NCI-H345 treated with DMSO at 0.1 percent for 48 hours (cell line): Measurements from ENCODE around the gene TNFRSF1A.
"Not testable (repeated sequence)": the region's sequence is repeated elsewhere in the genome, so short reads cannot be mapped to it uniquely, and the experiment has no call there.

ENCODE experiments used
- DNase-seq: peaks from one replicate; lab custom pipeline; 2025; ENCODE audit not compliant: unreplicated experiment; lab: John Stamatoyannopoulos, UW

TNFRSF1A gene

GRCh38 chr12:6338536-6338935 is 3.3 kb downstream of the TNFRSF1A start:
- DNase-seq = not testable (repeated sequence)

DNA sequence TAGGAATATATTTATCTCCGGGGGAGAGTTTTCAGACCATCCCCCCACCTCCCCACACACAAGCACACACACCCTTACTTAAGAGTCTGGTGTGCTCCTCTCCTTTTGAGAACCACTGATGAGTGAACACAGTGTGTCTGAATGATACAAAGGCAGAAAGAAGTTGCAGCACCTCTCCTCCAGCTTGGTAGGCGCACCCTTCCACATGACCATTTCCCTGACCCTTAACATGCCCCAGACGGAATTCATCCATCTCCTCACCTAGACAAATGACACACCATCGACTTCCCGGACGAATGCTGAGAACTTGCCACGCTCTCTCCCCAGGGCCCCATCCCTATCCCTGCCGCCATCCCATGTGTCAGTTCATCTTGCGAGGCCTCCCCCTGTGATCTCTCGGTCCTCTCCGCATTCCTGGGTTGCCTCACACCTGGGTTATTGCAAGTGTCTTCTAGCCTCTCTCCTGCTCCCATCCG is 3.9 kb downstream of the TNFRSF1A start:
- DNase-seq = no peak

DNA sequence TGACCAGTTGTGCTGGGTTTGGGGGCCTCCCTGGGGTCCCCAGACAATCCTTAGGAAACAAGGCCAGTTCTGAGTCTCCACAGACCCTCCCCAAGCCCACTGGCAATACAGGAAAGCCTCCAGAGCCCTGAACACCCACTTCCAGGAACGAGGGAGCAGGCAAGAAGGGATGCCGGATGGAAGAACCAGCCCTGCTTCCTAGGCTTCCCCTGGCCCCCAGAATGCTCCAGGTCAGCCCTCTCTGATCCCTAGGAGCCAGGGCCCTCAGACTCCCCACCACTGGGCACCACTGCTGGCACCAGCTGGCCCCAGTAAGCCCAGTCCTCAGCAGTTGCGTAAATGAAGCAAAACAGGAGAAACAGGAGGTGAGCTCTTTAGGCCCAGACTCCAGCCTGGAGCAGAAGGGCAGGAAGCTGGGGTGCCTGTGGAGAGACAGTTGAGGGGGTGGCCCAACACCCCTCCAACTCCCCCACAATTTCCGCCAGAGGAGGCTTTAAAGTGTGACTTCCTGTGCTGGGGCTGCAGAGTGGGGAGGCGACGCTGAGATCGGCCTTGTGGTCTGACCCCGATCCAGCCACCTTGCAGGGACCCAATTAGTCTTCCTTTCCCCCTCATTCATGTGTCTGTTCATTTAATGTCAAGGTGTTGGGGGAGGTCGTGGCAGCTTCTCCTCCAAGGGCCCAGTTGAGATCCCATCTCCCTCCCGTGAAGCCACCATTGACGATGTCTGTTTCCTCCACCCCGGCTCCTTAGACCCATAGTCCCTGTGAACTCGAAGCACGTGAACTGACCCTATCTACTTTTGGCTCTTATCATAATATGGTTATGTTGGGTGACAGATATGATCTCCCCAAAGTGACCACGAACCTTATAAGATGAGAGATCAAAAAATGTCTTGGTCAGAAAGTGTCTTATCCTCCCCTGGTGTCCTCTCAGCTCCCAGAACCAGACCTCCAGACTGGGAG is 4.7 kb downstream of the TNFRSF1A start:
- DNase-seq = no peak

GRCh38 chr12:6336079-6336888 is 5.6 kb downstream of the TNFRSF1A start:
- DNase-seq = no peak

DNA sequence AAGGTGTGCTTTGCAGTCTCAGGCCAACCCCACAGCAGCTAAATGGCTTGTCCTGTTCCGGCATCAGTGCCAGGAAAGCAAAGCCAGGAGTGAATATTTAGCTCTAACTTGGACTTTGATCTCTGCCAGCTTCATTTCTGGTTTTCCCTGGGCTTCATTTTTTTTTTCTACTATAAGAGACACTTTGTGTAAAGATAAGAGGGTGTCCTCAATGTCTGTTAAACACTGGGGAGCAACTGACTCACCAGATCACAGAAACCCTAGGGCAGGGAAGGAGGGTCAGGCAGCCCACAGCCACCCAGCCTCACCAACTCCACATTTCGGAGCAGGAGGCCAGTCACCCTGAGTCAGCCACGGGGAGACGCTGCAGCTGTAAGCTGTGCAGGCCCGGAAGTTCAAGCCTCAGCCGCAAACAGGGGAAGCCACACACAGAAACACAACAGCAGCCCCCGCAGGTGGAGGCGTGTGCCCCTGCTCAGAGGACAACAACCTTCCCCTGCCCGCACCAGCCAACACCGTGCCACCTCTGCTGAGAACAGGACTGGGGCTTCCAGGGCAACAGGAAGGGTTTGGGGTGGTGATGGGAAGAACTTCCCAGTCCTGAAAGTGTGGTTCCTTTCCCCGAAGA is 6.3 kb downstream of the TNFRSF1A start:
- DNase-seq = no peak

DNA sequence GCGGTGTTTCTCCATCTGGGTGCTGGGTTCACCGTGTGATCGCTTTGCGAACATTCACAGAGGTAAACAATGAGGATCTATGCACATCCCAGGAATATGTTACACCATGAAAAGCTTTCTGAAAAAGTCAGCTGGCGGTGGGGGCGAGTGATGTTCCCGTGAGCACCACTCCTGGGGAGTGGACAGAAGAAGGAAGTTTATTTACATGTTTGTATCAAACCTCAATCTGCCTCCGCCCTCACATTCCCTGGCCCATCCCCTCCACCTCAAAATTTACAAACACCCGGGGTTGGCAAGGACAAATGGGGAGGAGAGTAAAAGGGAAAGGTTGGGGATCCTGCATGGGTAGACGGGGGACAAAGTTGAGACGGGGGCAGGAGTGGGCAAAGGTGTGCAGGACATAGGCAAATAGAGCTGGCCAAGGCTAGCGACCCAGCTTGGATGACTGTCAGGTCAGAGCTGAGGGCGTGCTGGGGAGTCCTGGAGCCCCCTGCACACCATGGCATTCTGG is 6.9 kb downstream of the TNFRSF1A start:
- DNase-seq = no peak

GRCh38 chr12:6334359-6334758 is 7.5 kb downstream of the TNFRSF1A start:
- DNase-seq = no peak

DNA sequence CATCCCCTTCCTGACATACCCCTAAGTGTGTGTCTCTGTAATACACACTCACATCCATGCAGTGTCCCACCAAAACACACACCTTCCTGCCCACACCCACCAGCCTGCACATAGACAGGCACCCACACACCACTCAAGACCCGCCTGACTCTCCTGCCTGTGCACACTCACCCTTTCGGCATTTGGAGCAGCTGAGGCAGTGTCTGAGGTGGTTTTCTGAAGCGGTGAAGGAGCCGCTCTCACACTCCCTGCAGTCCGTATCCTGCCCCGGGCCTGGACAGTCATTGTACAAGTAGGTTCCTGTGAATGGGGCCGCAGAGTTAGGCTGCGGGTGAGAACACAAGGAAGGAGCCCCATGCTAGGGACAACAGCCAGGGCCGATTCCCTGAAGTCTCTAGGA is 8.3 kb downstream of the TNFRSF1A start:
- DNase-seq = no peak

- DNase-seq = no peak
These were observed 8.8 kb downstream of the TNFRSF1A start for GRCh38 chr12:6333029-6333428.

DNA sequence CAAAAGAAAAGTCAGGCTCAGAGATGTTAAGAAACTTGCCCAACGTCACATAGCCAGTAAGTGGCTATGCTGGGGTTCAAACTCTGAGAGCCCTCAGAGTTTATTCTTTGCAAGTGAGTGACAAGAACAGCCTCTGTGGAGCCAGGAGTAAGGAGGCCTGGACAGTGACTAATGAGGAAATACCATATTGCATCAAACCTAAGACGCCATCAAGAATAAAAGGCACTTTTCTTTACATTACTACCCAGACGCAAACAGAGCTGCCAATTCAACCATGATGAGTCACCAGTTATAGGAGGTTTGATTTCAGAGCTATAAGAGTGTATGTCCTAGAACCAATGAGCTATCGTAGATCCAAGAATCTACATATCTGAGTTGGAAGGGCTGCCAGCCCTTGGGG is 9.4 kb downstream of the TNFRSF1A start:
- no peak for DNase-seq

DNA sequence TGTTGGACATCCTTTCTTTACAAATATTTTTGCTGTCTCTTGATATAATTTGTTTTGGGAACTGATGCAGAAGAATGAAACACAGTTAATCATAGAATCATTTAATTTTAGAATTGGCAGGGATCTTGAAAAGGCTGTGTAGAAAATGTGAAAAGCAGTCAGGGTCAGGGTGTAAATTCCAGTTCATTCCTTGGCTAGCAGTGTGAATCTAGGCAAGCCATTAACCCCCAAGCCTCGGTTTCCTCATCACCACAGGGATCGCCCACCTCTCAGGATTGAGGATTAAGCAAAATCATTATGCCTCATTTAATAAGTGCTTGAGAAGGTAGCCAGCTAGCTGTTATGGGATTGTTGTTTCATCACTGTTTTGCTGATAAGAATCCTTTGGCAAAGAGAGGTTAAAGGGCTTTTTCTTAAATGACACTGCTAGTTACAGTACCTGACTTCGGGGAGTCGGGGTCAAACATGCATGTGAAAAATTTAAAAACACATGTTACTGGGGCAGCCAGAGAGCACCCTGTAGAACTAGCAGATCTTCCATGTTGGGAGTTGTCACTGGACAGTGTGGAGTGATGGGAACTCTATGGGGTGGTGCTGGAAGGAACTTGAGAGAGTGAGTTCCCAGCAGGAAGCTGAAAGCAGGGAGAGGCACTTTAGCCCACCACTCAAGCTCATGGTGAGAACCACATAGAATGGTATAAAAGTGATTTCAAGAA is 10.7 kb downstream of the TNFRSF1A start:
- DNase-seq = no peak

DNA sequence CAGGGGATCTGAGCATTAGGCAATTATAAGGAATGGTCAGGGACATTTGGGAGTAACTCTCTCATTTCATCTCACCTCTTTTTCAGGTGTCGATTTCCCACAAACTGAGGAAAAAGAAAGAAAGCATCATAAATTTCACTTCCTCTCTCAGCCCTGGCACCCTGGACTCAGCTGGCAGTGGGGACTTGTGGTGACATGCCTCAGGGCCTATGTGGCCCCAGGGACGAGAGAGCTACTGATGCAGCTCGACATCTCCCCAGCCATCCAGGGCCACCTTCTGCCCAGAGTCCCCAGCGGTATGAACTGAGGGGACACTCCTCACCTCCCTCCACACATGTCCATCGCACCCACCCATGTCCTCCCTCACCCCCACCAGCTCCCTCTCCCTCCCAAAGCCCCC is 11.7 kb downstream of the TNFRSF1A start:
- DNase-seq = no peak

GRCh38 chr12:6329703-6330064 is 12.2 kb downstream of the TNFRSF1A start:
- no peak for DNase-seq

DNA sequence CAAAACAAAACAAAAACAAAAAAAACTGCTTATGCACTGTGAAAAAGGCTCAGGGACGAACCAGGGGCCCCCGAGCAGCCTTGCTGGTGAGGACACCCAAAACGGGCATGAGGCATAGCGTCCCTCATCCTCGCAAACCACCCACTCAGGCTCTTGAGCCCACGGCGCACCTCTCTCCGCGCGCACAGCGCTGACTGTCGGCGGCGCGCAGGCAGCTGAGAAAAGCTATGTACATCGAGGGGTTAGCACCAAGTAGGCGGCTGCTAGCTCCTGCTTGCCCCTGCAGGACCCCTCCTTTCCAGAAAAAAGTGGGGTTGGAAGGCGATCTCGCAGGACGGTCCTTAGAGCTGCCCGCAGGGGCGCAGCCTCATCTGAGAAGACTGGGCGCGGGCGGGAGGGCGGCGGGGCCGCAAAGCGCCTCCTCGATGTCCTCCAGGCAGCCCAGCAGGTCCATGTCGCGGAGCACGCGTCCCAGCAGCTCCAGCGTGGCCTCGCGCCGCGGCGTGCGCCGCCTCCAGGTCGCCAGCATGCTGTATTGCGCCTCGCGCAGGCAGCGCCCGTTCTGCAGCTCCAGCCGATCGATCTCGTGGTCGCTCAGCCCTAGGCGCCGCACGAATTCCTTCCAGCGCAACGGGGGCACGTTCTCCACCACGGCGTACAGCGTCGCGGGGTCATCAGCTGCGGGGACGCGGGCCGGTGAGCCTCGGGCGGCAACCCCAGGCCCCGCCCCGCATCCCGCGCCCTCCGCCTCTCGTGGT is 12.8 kb downstream of the TNFRSF1A start:
- no peak for DNase-seq

GRCh38 chr12:6328045-6328779 is 13.7 kb downstream of the TNFRSF1A start:
- DNase-seq = no peak

GRCh38 chr12:6327229-6328041 is 14.4 kb downstream of the TNFRSF1A start:
- no peak for DNase-seq

DNA sequence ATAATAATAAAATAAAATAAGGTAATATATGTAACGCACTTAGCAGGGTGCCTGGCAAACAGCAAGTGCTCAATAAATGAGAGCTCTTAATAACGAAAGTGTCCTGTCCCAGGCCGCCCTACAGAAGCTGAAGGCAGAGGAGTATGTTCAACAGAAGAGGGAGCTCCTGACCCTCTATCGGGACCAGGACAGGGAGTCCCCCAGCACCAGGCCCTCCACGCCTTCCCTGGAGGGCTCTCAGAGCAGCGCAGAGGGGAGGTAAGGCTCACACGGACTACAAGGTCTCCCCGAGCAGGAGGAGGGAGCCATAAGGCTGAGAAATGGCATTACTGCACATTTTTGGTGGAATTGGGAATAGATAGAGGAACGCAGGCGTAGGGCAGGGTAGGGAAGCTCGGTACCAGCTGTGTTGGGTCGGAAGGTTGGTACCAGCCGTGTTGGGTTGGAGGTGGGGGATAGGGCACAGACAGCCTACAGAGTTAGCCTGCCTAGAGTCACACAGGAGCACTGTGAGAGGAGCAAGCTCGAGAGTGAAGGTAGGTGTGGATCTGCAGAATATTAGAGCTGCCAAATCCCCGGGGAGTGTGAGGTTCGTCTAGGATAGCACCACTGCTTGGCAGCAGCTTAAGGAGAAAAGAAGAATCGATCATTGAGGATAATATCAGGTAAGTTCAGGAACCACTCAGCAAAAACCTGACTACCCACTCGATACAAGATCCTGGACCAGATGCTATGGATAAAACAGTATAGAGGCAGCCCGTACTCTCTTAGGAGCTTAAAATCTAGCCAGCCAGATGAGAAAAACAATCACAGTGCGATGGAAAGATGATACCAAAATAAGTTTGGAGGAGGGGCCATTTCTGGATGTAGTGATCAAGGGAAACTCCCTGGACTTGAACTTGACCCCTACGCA is 15.3 kb downstream of the TNFRSF1A start:
- DNase-seq = no peak
